ENCODE data around the gene NWD2.

GRCh38 chr4:37482236-37482913, 237.8 kb downstream of the NWD2 start:
- TF ChIP-seq GATA2 (IDR thresholded peaks at IDR 0.05; ENCODE audit: low read depth, low read length) = no peak
- no peak for TF ChIP-seq GATA3 (IDR thresholded peaks at IDR 0.05; ENCODE audit: low read depth, low read length)

Data from SH-SY5Y (cell line).